ENCODE results near the gene PLA2G4A. TPM values are rescaled to one million over a fixed set of nuclear protein-coding genes. Genes with fewer than 3 reads are reported as not detected.

Gene PLA2G4A
- polyA plus RNA-seq, 1 donor from 2014 or later = not detected

- no peaks in the 10 kb centered on the region for H3K9me2 ChIP-seq (ENCODE audit: insufficient read depth, low read length)
- no peaks in the 10 kb centered on the region for H4K20me1 ChIP-seq (ENCODE audit: insufficient read depth)
- no peak overlapping the region for H3K9ac ChIP-seq (ENCODE audit: low read length)
- H3K79me2 ChIP-seq (replicated peaks; ENCODE audit: insufficient read depth, low read length) = no peaks in the 10 kb centered on the region
- no peaks in the 10 kb centered on the region for H3K36me3 ChIP-seq (ENCODE audit: insufficient read depth, low read length)
- no peak overlapping the region for H3K4me2 ChIP-seq (ENCODE audit: low read length)
- H3K27ac ChIP-seq (ENCODE audit: low read length) = no peak overlapping the region
- no peaks in the 10 kb centered on the region for H3F3A ChIP-seq (ENCODE audit: insufficient read depth, low read length, poor library complexity, severe bottlenecking)
- TF ChIP-seq CTCF (IDR thresholded peaks at IDR 0.05; ENCODE audit: poor library complexity, severe bottlenecking) (no peak), EZH2 (IDR thresholded peaks at IDR 0.05; ENCODE audit: borderline replicate concordance, insufficient read depth, low read length, poor library complexity, severe bottlenecking) (no peak), EP300 (conservative IDR thresholded peaks at IDR 0.05; ENCODE audit: poor library complexity, severe bottlenecking) (no peak), REST (IDR thresholded peaks at IDR 0.05; ENCODE audit: borderline replicate concordance) (no peak), RAD21 (conservative IDR thresholded peaks at IDR 0.05) (no peak), POLR2AphosphoS5 (IDR thresholded peaks at IDR 0.05) (no peak), MXI1 (conservative IDR thresholded peaks at IDR 0.05; ENCODE audit: poor library complexity, severe bottlenecking) (no peak), TAF1 (IDR thresholded peaks at IDR 0.05; ENCODE audit: low read depth) (no peak), SMC3 (conservative IDR thresholded peaks at IDR 0.05; ENCODE audit: poor library complexity) (no peak)
- no peak overlapping the region for H3K4me3 ChIP-seq (ENCODE audit: low read length)
- no peaks in the 10 kb centered on the region for H3K27me3 ChIP-seq (ENCODE audit: insufficient read depth, low read depth, low read length)
- H2AFZ ChIP-seq (ENCODE audit: low read depth, low read length) = no peak overlapping the region
- H3K9me3 ChIP-seq (ENCODE audit: low read length) = no peaks in the 10 kb centered on the region
Observed at GRCh38 chr1:186978596-186979556, 150.1 kb downstream of the PLA2G4A start.

GRCh38 chr1:186980400-186980799 lies 151.7 kb downstream of the PLA2G4A start:
- Histone ChIP-seq H3K4me2 (ENCODE audit: low read length) (no peak overlapping the region), H2AFZ (ENCODE audit: low read depth, low read length) (no peak overlapping the region), H3K36me3 (ENCODE audit: insufficient read depth, low read length) (no peaks in the 10 kb centered on the region), H3K9me3 (ENCODE audit: low read length) (no peaks in the 10 kb centered on the region), H4K20me1 (ENCODE audit: insufficient read depth) (no peaks in the 10 kb centered on the region), H3K9ac (ENCODE audit: low read length) (no peak overlapping the region), H3K27me3 (ENCODE audit: insufficient read depth, low read depth, low read length) (no peaks in the 10 kb centered on the region), H3K27ac (ENCODE audit: low read length) (no peak overlapping the region), H3F3A (ENCODE audit: insufficient read depth, low read length, poor library complexity, severe bottlenecking) (no peaks in the 10 kb centered on the region), H3K4me3 (ENCODE audit: low read length) (no peak overlapping the region), H3K79me2 (replicated peaks; ENCODE audit: insufficient read depth, low read length) (no peaks in the 10 kb centered on the region), H3K9me2 (ENCODE audit: insufficient read depth, low read length) (no peaks in the 10 kb centered on the region)
- TF ChIP-seq CTCF (IDR thresholded peaks at IDR 0.05; ENCODE audit: poor library complexity, severe bottlenecking) = no peak

Data from neural cell (in vitro differentiated cells).